K562 (cell line): ENCODE measurements around the gene UBE2G2. TPM values are rescaled to one million over a fixed set of nuclear protein-coding genes. Genes with fewer than 3 reads are reported as not detected.

Experiments used
- ATAC-seq: fragments of 200-7000 bp; cut with Tn5 transposase; 3 replicates; pipeline ENCODE4 v1.9.1; 2020; ENCODE audit warnings: moderate library complexity
- BruUV-seq: library from RNA; stranded (reverse); fragments of 400-500 nt; replicated peaks from 2 replicates; lab custom pipeline; 2021; lab: Mats Ljungman, UMichigan
- CTCF ChIA-PET: fragments of 300-600 bp; formaldehyde crosslinking; extraction: SDS; loops from one replicate; lab custom pipeline; 2021; ENCODE audit warnings: low intra/inter-chr PET ratio; lab: Yijun Ruan, JAX
- POLR2A ChIA-PET: fragments of 300-600, 350-650 bp; sonication (Branson Sonifier 250); formaldehyde crosslinking; extraction: SDS; loops from one replicate; lab custom pipeline; 2021; ENCODE audit warnings: antibody characterized with exemption, inconsistent platforms; lab: Yijun Ruan, JAX
- DNase-seq, 4 experiments: peaks; one replicate each; pipeline versions ENCODE4 v3.0.0 to v3.0.0-alpha.2; 2011 to 2018; ENCODE audit warnings: low spot score in 3 of 4, mixed read lengths in 3 of 4; ENCODE audit errors: extremely low read depth in 1 of 4
- FAIRE-seq: peaks from 2 replicates; lab custom pipeline; 2011; peaks lifted over from hg19 to GRCh38; lab: Jason Lieb, UNC
- H2AFZ ChIP-seq: 2 replicates; pipeline ENCODE4 v1.6.0; 2011; ENCODE audit warnings: low read depth, low read length, control low read depth, inconsistent platforms
- H3K27ac ChIP-seq: fragments of 200-600 bp; 3 replicates; pipeline ENCODE4 v1.8.0; 2011; ENCODE audit warnings: low read depth, mild to moderate bottlenecking, control low read depth, inconsistent platforms, low read length, moderate library complexity, mixed read lengths; ENCODE audit errors: extremely low read depth
- H3K27me3 ChIP-seq, 2 experiments: fragments of 300-600 bp in 1 of 2; 2 replicates in 1 of 2; 3 replicates in 1 of 2; pipeline versions ENCODE4 v1.6.0 to v1.8.0; 2011; ENCODE audit warnings: inconsistent platforms in 2 of 2, low read length in 2 of 2, mild to moderate bottlenecking in 1 of 2, mixed read lengths in 1 of 2, moderate library complexity in 1 of 2; ENCODE audit not compliant: control insufficient read depth in 2 of 2, insufficient read depth in 2 of 2
- H3K36me3 ChIP-seq: fragments of 300-600 bp; 3 replicates; pipeline ENCODE4 v1.8.0; 2011; ENCODE audit warnings: mild to moderate bottlenecking, low read length, inconsistent platforms; ENCODE audit not compliant: control insufficient read depth, insufficient read depth
- H3K4me1 ChIP-seq, 2 experiments: fragments of 200-600 bp in 1 of 2; replicated peaks in 1 of 2; 2 replicates in 1 of 2; 3 replicates in 1 of 2; pipeline versions ENCODE4 v1.5.1 to v1.8.0; 2011; ENCODE audit warnings: inconsistent platforms in 2 of 2, low read length in 2 of 2, mild to moderate bottlenecking in 1 of 2, mixed read lengths in 1 of 2, moderate library complexity in 1 of 2; ENCODE audit not compliant: control insufficient read depth in 2 of 2, insufficient read depth in 2 of 2
- H3K4me2 ChIP-seq: 2 replicates; pipeline ENCODE4 v1.6.1; 2011; ENCODE audit warnings: low read length, control low read depth, inconsistent platforms, mixed read lengths; ENCODE audit not compliant: insufficient read depth
- H3K4me3 ChIP-seq: fragments of 200-600 bp; sonication (generic), shearing (Covaris generic); 2 replicates; pipeline ENCODE4 v1.5.1; 2016; ENCODE audit warnings: control low read depth, inconsistent platforms
- H3K79me2 ChIP-seq: fragments of 200-600 bp; 3 replicates; pipeline ENCODE4 v1.8.0; 2011; ENCODE audit warnings: low read length, inconsistent platforms; ENCODE audit not compliant: control insufficient read depth, insufficient read depth
- H3K9ac ChIP-seq, 2 experiments: 2 replicates each; pipeline versions ENCODE4 v1.6.0 to v1.6.1; 2011; ENCODE audit warnings: low read depth in 2 of 2, low read length in 2 of 2, control low read depth in 1 of 2, inconsistent platforms in 1 of 2, mild to moderate bottlenecking in 1 of 2, mixed read lengths in 1 of 2; ENCODE audit not compliant: insufficient read depth in 1 of 2
- H3K9me1 ChIP-seq: one replicate; pipeline ENCODE4 v1.6.0; 2011; ENCODE audit warnings: inconsistent platforms, mild to moderate bottlenecking, low read length, moderate library complexity; ENCODE audit not compliant: control insufficient read depth, insufficient read depth
- H3K9me3 ChIP-seq: replicated peaks from 2 replicates; pipeline ENCODE4 v1.5.1; 2011; ENCODE audit warnings: low read depth, low read length, inconsistent platforms; ENCODE audit not compliant: control insufficient read depth, insufficient read depth
- H4K20me1 ChIP-seq: replicated peaks from 2 replicates; pipeline ENCODE4 v1.6.1; 2011; ENCODE audit warnings: low read length, inconsistent platforms, mixed read lengths; ENCODE audit not compliant: control insufficient read depth, insufficient read depth
- ETV6 ChIP-seq, 3 experiments: fragments of 150-350 bp in 1 of 3; sonication (generic) in 1 of 3; formaldehyde crosslinking in 1 of 3; IDR thresholded peaks; 2 replicates each; pipeline versions ENCODE4 v1.6.1 to v1.8.0; 2014 to 2022; ENCODE audit warnings: borderline replicate concordance in 2 of 3, low read depth in 2 of 3, antibody characterized with exemption in 1 of 3, low read length in 1 of 3, mild to moderate bottlenecking in 1 of 3, missing genetic modification reagents in 1 of 3
- PHF21A ChIP-seq: fragments of 450-650 bp; IDR thresholded peaks from 2 replicates; pipeline ENCODE4 v1.6.1; 2017; ENCODE audit warnings: low read depth, borderline replicate concordance
- RBM17 ChIP-seq: fragments of 200-400 bp; formaldehyde crosslinking; IDR thresholded peaks from 2 replicates; pipeline ENCODE4 v1.6.1; 2017; ENCODE audit warnings: low read depth, mild to moderate bottlenecking, low read length, borderline replicate concordance
- SPI1 ChIP-seq: IDR thresholded peaks from 2 replicates; pipeline ENCODE4 v1.6.1; 2011; ENCODE audit warnings: low read depth, low read length, control low read depth, borderline replicate concordance
- TBL1XR1 ChIP-seq, 2 experiments: IDR thresholded peaks; 2 replicates each; pipeline ENCODE4 v1.6.1; 2012; ENCODE audit warnings: improper control_type of control experiment in 2 of 2, low read length in 2 of 2, mild to moderate bottlenecking in 1 of 2
- ZNF311 ChIP-seq: fragments of 250-450 bp; sonication (Bioruptor Pico); IDR thresholded peaks from 2 replicates; pipeline ENCODE4 v1.4.0; 2020; ENCODE audit warnings: mild to moderate bottlenecking, moderate library complexity
- WGBS: fragments of 100-300 bp; shearing (Covaris generic); methylation state at CpG from one replicate; pipeline ENCODE4 v1.1.6; 2016; ENCODE audit warnings: low coverage, mixed read lengths; ENCODE audit not compliant: insufficient coverage; ENCODE audit errors: missing lambda C conversion rate; 5-methylcytosine and 5-hydroxymethylcytosine counted together
- in situ Hi-C: fragments of 300-500 bp; cut with MboI; formaldehyde crosslinking; loops from 4 replicates; pipeline ENCODE4 v1.15.0; 2018; ENCODE audit warnings: inconsistent platforms, mixed read lengths
- intact Hi-C: fragments of 100-400 bp; cut with micrococcal nuclease; formaldehyde crosslinking; loops from 2 replicates; pipeline ENCODE4 v1.14.2; 2022
- polyA plus RNA-seq, 8 experiments: library from polyadenylated mRNA; depleted of rRNA in 4 of 8; stranded (reverse) in 5 of 8; unstranded in 3 of 8; fragments of >200 nt; fragmentation: Nextera tagmentation in 2 of 8; fragmentation: Illumina TruSeq in 1 of 8; extraction: Ambion mirVana in 2 of 8; extraction: Trizol in 1 of 8; gene quantifications; 2 replicates each; pipeline versions ENCODE4 v1.2.1 to v1.2.3, GENCODE V29; 2011 to 2014; ENCODE audit warnings: inconsistent platforms in 1 of 8, missing spikeins in 1 of 8
- total RNA-seq, 7 experiments: library from RNA; depleted of rRNA in 6 of 7; stranded (reverse); fragments of >200 nt in 6 of 7; fragmentation: Illumina TruSeq in 2 of 7; extraction: Trizol in 2 of 7; gene quantifications; 2 replicates each; pipeline versions ENCODE4 v1.2.1 to v1.2.3, GENCODE V29; 2011 to 2021; ENCODE audit warnings: low replicate concordance in 1 of 7
- TF ChIP-seq, protein P1 (sequence below): fragments of 250-450 bp; sonication (Bioruptor Pico); IDR thresholded peaks from 2 replicates; pipeline ENCODE4 v1.4.0; 2020; ENCODE audit warnings: mild to moderate bottlenecking
- TF ChIP-seq, protein P2 (sequence below): fragments of 250-450 bp; sonication (Bioruptor Pico); IDR thresholded peaks from 2 replicates; pipeline ENCODE4 v1.5.0; 2021; ENCODE audit warnings: mild to moderate bottlenecking, moderate library complexity
- TF ChIP-seq, protein P3 (sequence below): fragments of 450-650 bp; conservative IDR thresholded peaks from 2 replicates; pipeline ENCODE4 v1.6.1; 2016; ENCODE audit warnings: missing genetic modification characterization, low read depth, mild to moderate bottlenecking, control low read depth, missing compliant biosample characterization
- TF ChIP-seq, protein P4 (sequence below): sonication (generic); formaldehyde crosslinking; IDR thresholded peaks from 2 replicates; pipeline ENCODE4 v1.9.0; 2022; ENCODE audit warnings: mild to moderate bottlenecking, missing genetic modification reagents

UBE2G2 gene
- total and polyA plus RNA-seq, 9 of the 15 experiments (the other 6 are each of a cell fraction or from before 2014, with no cell fraction given), result 47.5 to 225 (median 140) TPM

DNA sequence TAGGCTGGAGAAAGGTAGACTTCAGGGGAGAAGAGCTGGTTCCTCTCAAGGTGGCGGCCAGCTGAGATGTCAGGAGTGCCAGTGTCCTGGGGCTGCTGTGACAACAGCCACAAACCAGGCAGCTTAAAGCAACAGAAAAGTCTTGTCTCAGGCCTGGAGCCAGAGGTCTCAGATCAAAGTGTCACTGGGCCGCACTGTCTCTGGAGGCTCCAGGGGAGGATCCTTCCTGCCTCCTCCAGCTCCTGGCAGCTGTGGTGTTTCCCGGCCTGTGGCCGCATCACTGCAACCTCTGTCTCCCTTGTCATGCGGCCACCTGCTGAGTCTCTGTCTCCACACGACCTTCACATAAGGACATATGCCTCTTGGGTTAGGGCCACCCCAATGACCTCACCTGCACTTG is 65.8 kb downstream of the UBE2G2 start (continued):
- TF ChIP-seq, protein P1, sequence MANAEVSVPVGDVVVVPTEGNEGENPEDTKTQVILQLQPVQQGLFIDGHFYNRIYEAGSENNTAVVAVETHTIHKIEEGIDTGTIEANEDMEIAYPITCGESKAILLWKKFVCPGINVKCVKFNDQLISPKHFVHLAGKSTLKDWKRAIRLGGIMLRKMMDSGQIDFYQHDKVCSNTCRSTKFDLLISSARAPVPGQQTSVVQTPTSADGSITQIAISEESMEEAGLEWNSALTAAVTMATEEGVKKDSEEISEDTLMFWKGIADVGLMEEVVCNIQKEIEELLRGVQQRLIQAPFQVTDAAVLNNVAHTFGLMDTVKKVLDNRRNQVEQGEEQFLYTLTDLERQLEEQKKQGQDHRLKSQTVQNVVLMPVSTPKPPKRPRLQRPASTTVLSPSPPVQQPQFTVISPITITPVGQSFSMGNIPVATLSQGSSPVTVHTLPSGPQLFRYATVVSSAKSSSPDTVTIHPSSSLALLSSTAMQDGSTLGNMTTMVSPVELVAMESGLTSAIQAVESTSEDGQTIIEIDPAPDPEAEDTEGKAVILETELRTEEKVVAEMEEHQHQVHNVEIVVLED (CRISPR knock-in tag), result no peak

DNA sequence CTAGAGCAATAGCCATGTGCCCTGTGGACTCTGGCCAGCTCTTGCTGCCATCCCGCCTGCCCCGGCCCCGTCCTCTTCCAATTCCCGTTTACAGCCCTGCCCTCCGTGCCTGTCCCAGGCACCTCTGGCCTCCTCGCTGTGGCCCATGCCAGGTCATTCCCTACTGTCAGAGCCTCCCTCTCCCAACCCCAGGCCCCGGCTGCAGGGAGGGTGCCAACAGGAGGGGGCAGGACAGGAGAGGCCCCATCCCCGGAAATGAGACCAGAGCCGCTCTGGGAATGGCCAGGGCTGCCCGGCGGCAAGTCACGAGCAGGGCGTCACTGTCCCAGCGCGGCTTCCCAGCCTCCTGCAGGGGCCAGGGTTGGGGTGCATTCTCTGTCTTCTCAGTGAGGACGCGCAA is 66.8 kb downstream of the UBE2G2 start:
- Histone ChIP-seq H3K4me3 (no peak overlapping the region), H2AFZ (no peak overlapping the region), H4K20me1 (peaks cover 9% of the 10 kb centered on the region; the same call in 1 of the 2 replicates), H3K27me3 (peaks cover 66 to 67% of the 10 kb centered on the region in 2 experiments), H3K36me3 (no peaks in the 10 kb centered on the region), H3K9me1 (no peaks in the 10 kb centered on the region), H3K9ac (no peak overlapping the region), H3K4me1 (peaks cover 10 to 15% of the 10 kb centered on the region in 2 experiments; a peak in 4 of 5 replicates), H3K79me2 (no peaks in the 10 kb centered on the region), H3K4me2 (no peak overlapping the region), H3K9me3 (no peaks in the 10 kb centered on the region), H3K27ac (no peak overlapping the region)
- ATAC-seq (no peak), DNase-seq (no peak), FAIRE-seq (no peak)
- in situ Hi-C loops, result no loop called here
- POLR2A ChIA-PET, result interaction anchor here (0.5 kb wide), 1 partner anchor 306 kb away, joined by 4 read pairs; no protein-coding TSS in a partner anchor
- TF ChIP-seq TBL1XR1 (IDR thresholded peaks at IDR 0.05; ENCODE audit: low read length in 2 of 2) (no peak), SPI1 (no peak), ZNF311 (CRISPR knock-in tag) (no peak), ETV6 (IDR thresholded peaks at IDR 0.05; ENCODE audit: borderline replicate concordance in 1 of 2, low read depth in 2 of 2, low read length in 1 of 2) (no peak), ETV6 (CRISPR knock-in tag; IDR thresholded peaks at IDR 0.05; ENCODE audit: borderline replicate concordance) (no peak), RBM17 (no peak), PHF21A (no peak)
- TF ChIP-seq, protein P2, sequence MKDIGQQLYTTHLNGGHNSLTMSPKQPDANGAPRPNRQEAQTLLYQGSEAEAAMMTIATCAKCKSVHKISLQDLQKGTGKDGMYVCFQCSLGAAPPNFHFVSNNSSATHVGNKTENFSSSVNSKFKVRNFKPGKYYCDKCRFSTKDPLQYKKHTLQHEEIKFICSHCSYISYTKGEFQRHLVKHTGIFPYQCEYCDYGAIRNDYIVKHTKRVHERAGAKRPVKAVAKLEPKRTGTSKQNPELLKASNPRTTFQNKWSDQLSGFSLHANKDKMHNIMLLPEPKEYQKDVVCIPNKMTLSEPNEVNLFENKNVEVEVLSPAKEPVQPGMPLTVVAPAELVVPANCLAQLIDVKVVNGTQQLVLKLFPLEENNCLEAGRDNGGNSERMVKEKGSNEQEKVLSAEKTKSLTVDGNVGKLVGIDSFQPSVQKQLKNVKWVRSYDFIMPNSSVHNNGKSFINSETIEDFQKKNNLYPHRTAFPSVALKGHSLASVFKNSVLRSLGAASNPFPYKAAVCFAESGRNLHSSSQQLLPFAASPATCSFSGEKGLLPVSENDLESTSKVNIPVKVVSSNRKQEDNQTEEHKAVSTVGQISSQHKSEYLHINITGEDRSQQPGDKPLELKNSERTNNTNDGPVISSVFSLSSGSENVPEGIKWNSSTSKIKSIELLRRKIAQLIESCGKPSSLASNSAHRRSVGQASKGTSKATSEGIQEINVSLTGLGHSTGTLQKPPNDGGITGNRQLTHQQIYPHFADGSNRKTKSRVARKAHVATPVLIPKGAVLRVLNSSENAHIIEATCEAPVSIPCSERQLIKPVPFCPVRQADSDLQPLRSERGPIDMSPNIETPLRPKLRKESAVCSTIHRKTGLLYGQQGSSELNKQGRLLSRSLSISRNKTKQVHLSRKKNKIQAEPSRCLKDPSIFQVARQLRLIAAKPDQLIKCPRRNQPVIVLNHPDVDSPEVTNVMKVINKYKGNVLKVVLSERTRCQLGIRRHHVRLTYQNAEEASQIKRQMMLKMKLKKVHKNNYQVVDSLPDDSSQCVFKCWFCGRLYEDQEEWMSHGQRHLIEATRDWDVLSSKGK (CRISPR knock-in tag), result no peak
- TF ChIP-seq, protein P3, sequence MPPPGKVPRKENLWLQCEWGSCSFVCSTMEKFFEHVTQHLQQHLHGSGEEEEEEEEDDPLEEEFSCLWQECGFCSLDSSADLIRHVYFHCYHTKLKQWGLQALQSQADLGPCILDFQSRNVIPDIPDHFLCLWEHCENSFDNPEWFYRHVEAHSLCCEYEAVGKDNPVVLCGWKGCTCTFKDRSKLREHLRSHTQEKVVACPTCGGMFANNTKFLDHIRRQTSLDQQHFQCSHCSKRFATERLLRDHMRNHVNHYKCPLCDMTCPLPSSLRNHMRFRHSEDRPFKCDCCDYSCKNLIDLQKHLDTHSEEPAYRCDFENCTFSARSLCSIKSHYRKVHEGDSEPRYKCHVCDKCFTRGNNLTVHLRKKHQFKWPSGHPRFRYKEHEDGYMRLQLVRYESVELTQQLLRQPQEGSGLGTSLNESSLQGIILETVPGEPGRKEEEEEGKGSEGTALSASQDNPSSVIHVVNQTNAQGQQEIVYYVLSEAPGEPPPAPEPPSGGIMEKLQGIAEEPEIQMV (tag), result no peak
- TF ChIP-seq, protein P4, sequence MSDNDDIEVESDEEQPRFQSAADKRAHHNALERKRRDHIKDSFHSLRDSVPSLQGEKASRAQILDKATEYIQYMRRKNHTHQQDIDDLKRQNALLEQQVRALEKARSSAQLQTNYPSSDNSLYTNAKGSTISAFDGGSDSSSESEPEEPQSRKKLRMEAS (CRISPR knock-in tag), result no peak
- BruUV-seq, result no TSS peak
- 5% methylated on average over 16 of the region's 17 CpGs for WGBS
- intact Hi-C loops, result no loop called here
- CTCF ChIA-PET, result no interaction called here
